ENCODE measurements around the gene VWF.

DNA sequence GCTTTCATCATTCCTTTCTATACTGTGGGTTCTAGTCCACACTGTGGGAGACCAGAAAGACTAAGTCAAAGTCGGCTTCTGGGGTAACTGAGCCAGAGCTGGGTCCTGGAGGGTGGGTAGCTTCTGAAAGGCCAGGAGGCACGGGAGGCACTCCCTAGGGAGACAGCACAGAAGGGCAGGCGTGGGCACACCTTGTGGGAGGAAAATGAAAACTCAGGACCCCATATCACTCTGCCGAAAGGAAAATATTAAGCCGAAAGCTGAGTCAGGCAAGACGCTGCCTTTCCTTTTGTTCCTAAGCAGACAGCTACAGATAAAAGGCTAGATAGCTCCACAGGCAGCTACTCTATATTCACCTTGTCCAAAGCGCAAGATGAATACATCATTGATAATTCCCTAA, 200.1 kb downstream of the VWF start:
- TF ChIP-seq, protein P1, sequence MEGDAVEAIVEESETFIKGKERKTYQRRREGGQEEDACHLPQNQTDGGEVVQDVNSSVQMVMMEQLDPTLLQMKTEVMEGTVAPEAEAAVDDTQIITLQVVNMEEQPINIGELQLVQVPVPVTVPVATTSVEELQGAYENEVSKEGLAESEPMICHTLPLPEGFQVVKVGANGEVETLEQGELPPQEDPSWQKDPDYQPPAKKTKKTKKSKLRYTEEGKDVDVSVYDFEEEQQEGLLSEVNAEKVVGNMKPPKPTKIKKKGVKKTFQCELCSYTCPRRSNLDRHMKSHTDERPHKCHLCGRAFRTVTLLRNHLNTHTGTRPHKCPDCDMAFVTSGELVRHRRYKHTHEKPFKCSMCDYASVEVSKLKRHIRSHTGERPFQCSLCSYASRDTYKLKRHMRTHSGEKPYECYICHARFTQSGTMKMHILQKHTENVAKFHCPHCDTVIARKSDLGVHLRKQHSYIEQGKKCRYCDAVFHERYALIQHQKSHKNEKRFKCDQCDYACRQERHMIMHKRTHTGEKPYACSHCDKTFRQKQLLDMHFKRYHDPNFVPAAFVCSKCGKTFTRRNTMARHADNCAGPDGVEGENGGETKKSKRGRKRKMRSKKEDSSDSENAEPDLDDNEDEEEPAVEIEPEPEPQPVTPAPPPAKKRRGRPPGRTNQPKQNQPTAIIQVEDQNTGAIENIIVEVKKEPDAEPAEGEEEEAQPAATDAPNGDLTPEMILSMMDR (IDR thresholded peaks at IDR 0.05; ENCODE audit: low read length): no peak
- no peak for TF ChIP-seq EZH2 (optimal IDR thresholded peaks at IDR 0.05; ENCODE audit: low read depth, low read length)
- TF ChIP-seq EZH2phosphoT487 (IDR thresholded peaks at IDR 0.05; ENCODE audit: low read length): no peak

All from MM.1S (cell line).